HEK293 (cell line): ENCODE measurements around the gene PAQR7.

Experiments
- GFI1B ChIP-seq: fragments of 450-650 bp; formaldehyde crosslinking; IDR thresholded peaks from 2 replicates; pipeline ENCODE4 v1.5.1; 2016; ENCODE audit warnings: missing biosample characterization, missing genetic modification characterization
- GLI2 ChIP-seq: fragments of 450-650 bp; formaldehyde crosslinking; IDR thresholded peaks from 2 replicates; pipeline ENCODE4; 2017; ENCODE audit warnings: missing biosample characterization, missing genetic modification characterization, low read depth, borderline replicate concordance
- GLI4 ChIP-seq: fragments of 450-650 bp; formaldehyde crosslinking; IDR thresholded peaks from 2 replicates; pipeline ENCODE4 v1.5.1; 2016; ENCODE audit warnings: missing biosample characterization, missing genetic modification characterization
- GLIS2 ChIP-seq: fragments of 450-650 bp; formaldehyde crosslinking; IDR thresholded peaks from 2 replicates; pipeline ENCODE4 v1.5.1; 2016; ENCODE audit warnings: missing biosample characterization, missing genetic modification characterization
- PRDM1 ChIP-seq: fragments of 450-650 bp; formaldehyde crosslinking; IDR thresholded peaks from 2 replicates; pipeline ENCODE4; 2016; ENCODE audit warnings: missing biosample characterization, missing genetic modification characterization
- REST ChIP-seq: fragments of 450-650 bp; formaldehyde crosslinking; IDR thresholded peaks from 2 replicates; pipeline ENCODE4 v1.5.1; 2016; ENCODE audit warnings: missing biosample characterization, missing genetic modification characterization
- SCRT1 ChIP-seq: fragments of 450-650 bp; formaldehyde crosslinking; IDR thresholded peaks from 2 replicates; pipeline ENCODE4 v1.5.1; 2016; ENCODE audit warnings: missing biosample characterization, missing genetic modification characterization, borderline replicate concordance
- TSHZ1 ChIP-seq: fragments of 450-650 bp; formaldehyde crosslinking; IDR thresholded peaks from 2 replicates; pipeline ENCODE4 v1.5.1; 2016; ENCODE audit warnings: missing biosample characterization, missing genetic modification characterization, borderline replicate concordance
- ZNF138 ChIP-seq: fragments of 450-650 bp; formaldehyde crosslinking; IDR thresholded peaks from 2 replicates; pipeline ENCODE4 v1.5.1; 2016; ENCODE audit warnings: missing biosample characterization, missing genetic modification characterization, borderline replicate concordance
- ZNF184 ChIP-seq: fragments of 450-650 bp; IDR thresholded peaks from 2 replicates; pipeline ENCODE4 v1.5.1; 2018; ENCODE audit warnings: missing biosample characterization, mild to moderate bottlenecking, missing genetic modification characterization
- ZNF2 ChIP-seq: fragments of 450-650 bp; formaldehyde crosslinking; IDR thresholded peaks from 2 replicates; pipeline ENCODE4 v1.5.1; 2016; ENCODE audit warnings: missing biosample characterization, missing genetic modification characterization
- ZNF23 ChIP-seq: fragments of 450-650 bp; formaldehyde crosslinking; IDR thresholded peaks from 2 replicates; pipeline ENCODE4 v1.5.1; 2016; ENCODE audit warnings: missing biosample characterization, missing genetic modification characterization, borderline replicate concordance
- ZNF280C ChIP-seq: fragments of 450-650 bp; formaldehyde crosslinking; IDR thresholded peaks from 2 replicates; pipeline ENCODE4 v1.5.1; 2016; ENCODE audit warnings: missing biosample characterization, missing genetic modification characterization
- ZNF292 ChIP-seq: fragments of 450-650 bp; formaldehyde crosslinking; IDR thresholded peaks from 2 replicates; pipeline ENCODE4 v1.5.1; 2016; ENCODE audit warnings: low read depth, missing biosample characterization, missing genetic modification characterization, borderline replicate concordance
- ZNF341 ChIP-seq: fragments of 450-650 bp; formaldehyde crosslinking; IDR thresholded peaks from 2 replicates; pipeline ENCODE4; 2016; ENCODE audit warnings: low read depth, missing biosample characterization, missing genetic modification characterization
- ZNF398 ChIP-seq: fragments of 450-650 bp; formaldehyde crosslinking; IDR thresholded peaks from 2 replicates; pipeline ENCODE4 v1.5.1; 2017; ENCODE audit warnings: missing biosample characterization, missing genetic modification characterization
- ZNF433 ChIP-seq: fragments of 450-650 bp; formaldehyde crosslinking; IDR thresholded peaks from 2 replicates; pipeline ENCODE4 v1.5.1; 2016; ENCODE audit warnings: missing biosample characterization, missing genetic modification characterization, low read depth
- ZNF510 ChIP-seq: fragments of 450-650 bp; formaldehyde crosslinking; IDR thresholded peaks from 2 replicates; pipeline ENCODE4 v1.5.1; 2018; ENCODE audit warnings: mild to moderate bottlenecking, missing genetic modification characterization, missing biosample characterization; ENCODE audit not compliant: insufficient replicate concordance
- ZNF561 ChIP-seq: fragments of 450-650 bp; IDR thresholded peaks from 2 replicates; pipeline ENCODE4 v1.5.1; 2018; ENCODE audit warnings: missing biosample characterization, missing genetic modification characterization, borderline replicate concordance
- ZNF639 ChIP-seq: fragments of 450-650 bp; formaldehyde crosslinking; IDR thresholded peaks from 2 replicates; pipeline ENCODE4 v1.5.1; 2016; ENCODE audit warnings: missing biosample characterization, missing genetic modification characterization
- ZNF664 ChIP-seq: fragments of 450-650 bp; formaldehyde crosslinking; IDR thresholded peaks from 2 replicates; pipeline ENCODE4 v1.5.1; 2016; ENCODE audit warnings: missing biosample characterization, missing genetic modification characterization
- ZNF707 ChIP-seq: fragments of 450-650 bp; formaldehyde crosslinking; IDR thresholded peaks from 2 replicates; pipeline ENCODE4 v1.5.1; 2016; ENCODE audit warnings: missing biosample characterization, missing genetic modification characterization
- ZNF768 ChIP-seq: fragments of 450-650 bp; formaldehyde crosslinking; IDR thresholded peaks from 2 replicates; pipeline ENCODE4 v1.5.1; 2018; ENCODE audit warnings: missing biosample characterization, mild to moderate bottlenecking, missing genetic modification characterization
- ZNF792 ChIP-seq: fragments of 450-650 bp; formaldehyde crosslinking; IDR thresholded peaks from 2 replicates; pipeline ENCODE4 v1.5.1; 2016; ENCODE audit warnings: missing biosample characterization, missing genetic modification characterization
- TF ChIP-seq, protein P1 (sequence below): sonication (generic); formaldehyde crosslinking; IDR thresholded peaks from 2 replicates; pipeline ENCODE4 v1.8.1; 2022; ENCODE audit warnings: mild to moderate bottlenecking, moderate library complexity, missing genetic modification reagents

The PAQR7 gene

DNA sequence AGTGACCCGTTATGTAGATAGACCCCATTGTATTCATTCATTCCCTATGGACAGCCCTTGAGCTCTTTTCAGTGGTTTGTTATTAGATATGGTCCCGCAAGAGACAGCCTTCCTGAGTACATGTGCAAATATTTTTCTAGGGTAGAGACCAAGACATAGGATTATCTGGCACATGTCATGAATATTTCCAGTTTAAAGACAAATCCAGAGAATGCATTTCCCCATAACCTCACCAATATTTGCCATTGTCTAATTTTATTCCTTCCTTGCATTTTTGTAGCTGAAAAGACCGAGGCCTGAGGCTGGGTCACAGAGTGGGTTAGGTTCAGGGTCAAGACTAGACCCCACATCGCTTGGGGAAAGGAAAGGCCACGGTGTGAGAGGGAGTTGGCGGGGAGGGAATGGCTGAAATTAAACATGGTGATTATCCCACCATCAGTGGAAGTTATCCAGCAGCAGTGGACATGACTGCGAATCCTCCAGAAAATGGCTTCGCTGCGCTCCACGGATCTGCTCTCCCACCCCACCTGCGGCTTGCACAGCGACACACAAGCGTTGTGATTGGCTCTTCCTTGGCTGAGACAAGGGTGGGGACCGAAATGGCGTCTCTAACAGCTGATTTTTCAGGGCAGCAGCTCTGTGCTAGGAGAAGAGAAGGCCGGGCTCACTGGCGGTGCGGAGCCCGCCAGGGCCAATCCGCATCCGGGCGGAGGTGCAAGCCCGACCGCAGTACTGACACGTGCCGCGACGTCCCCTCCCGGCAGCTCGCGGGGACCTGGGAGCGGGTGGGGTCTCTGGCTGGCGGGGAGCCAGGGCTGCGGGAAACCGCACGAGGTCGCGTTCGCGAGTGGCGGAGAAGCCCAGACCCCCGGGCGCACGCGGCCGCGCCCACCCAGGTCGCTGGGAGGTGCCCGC lies 46.8 kb upstream of the PAQR7 start (continued):
- TF ChIP-seq ZNF792 (no peak), TSHZ1 (tag by site-specific recombination) (no peak), GFI1B (tag by site-specific recombination) (no peak), PRDM1 (tag by site-specific recombination) (no peak), ZNF561 (no peak), ZNF292 (no peak), GLI2 (tag by site-specific recombination) (no peak), ZNF138 (tag by site-specific recombination) (no peak), ZNF510 (no peak), ZNF23 (tag by site-specific recombination) (no peak), ZNF768 (no peak), ZNF664 (tag by site-specific recombination) (no peak), REST (no peak), ZNF707 (tag by site-specific recombination) (no peak), ZNF184 (tag by site-specific recombination) (no peak), ZNF398 (tag by site-specific recombination) (no peak), SCRT1 (tag by site-specific recombination) (peak; percentile 79), ZNF2 (tag by site-specific recombination) (no peak), ZNF433 (tag by site-specific recombination) (no peak), ZNF280C (tag by site-specific recombination) (no peak), GLI4 (tag by site-specific recombination) (no peak), GLIS2 (tag by site-specific recombination) (peak; percentile 62; the same call in 1 of the 2 replicates), ZNF341 (tag by site-specific recombination) (peak; percentile 81), ZNF639 (tag by site-specific recombination) (no peak)
- TF ChIP-seq, protein P1, sequence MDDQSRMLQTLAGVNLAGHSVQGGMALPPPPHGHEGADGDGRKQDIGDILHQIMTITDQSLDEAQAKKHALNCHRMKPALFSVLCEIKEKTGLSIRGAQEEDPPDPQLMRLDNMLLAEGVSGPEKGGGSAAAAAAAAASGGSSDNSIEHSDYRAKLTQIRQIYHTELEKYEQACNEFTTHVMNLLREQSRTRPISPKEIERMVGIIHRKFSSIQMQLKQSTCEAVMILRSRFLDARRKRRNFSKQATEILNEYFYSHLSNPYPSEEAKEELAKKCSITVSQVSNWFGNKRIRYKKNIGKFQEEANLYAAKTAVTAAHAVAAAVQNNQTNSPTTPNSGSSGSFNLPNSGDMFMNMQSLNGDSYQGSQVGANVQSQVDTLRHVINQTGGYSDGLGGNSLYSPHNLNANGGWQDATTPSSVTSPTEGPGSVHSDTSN (CRISPR knock-in tag) = no peak
